IPS-20b (cell line): ENCODE results near the gene CNTN4.

ENCODE experiments used
- H3K27ac ChIP-seq: one replicate; pipeline ENCODE4 v1.5.1; 2013; ENCODE audit warnings: low read length
- H3K27me3 ChIP-seq: 2 replicates; pipeline ENCODE4 v1.6.1; 2013; ENCODE audit warnings: mild to moderate bottlenecking, low read length, inconsistent platforms; ENCODE audit not compliant: insufficient read depth
- H3K36me3 ChIP-seq: 2 replicates; pipeline ENCODE4 v1.6.1; 2013; ENCODE audit warnings: low read depth, mild to moderate bottlenecking, inconsistent platforms, low read length, moderate library complexity; ENCODE audit not compliant: insufficient read depth
- H3K4me1 ChIP-seq: 2 replicates; pipeline ENCODE4 v1.6.1; 2013; ENCODE audit warnings: mild to moderate bottlenecking, control low read depth, inconsistent platforms, low read length, moderate library complexity; ENCODE audit not compliant: insufficient read depth
- H3K4me3 ChIP-seq: 2 replicates; pipeline ENCODE4 v1.5.1; 2013; ENCODE audit warnings: mild to moderate bottlenecking, low read length, inconsistent platforms
- H3K9ac ChIP-seq: 2 replicates; pipeline ENCODE4 v1.6.1; 2013; ENCODE audit warnings: low read depth, mild to moderate bottlenecking, inconsistent platforms, low read length, moderate library complexity
- H3K9me3 ChIP-seq: 2 replicates; pipeline ENCODE4 v1.6.1; 2013; ENCODE audit warnings: mild to moderate bottlenecking, low read depth, low read length, inconsistent platforms; ENCODE audit not compliant: insufficient read depth

CNTN4 gene

DNA sequence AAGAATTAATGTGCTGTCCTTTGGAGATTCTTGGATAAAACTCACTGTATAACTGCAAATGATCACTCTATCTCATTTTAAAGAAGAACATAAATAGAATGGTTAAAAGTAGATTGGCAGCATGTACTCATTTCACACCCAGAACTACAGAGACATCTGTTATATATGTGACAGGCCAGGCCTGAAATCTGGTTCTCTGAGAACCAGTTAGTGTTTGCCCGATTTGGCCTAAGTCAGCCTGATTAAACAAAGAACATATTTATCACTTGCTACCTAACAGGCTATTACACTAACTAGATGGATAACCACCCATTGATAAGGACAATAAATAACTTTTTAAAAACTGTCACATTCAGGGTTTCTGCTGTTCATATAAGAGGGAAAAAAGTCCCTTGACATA, 460.1 kb downstream of the CNTN4 start:
- Histone ChIP-seq H3K36me3 (no peaks in the 10 kb centered on the region), H3K4me1 (no peaks in the 10 kb centered on the region), H3K9ac (no peak overlapping the region), H3K9me3 (no peaks in the 10 kb centered on the region), H3K4me3 (no peak overlapping the region), H3K27me3 (no peaks in the 10 kb centered on the region), H3K27ac (no peak overlapping the region)

DNA sequence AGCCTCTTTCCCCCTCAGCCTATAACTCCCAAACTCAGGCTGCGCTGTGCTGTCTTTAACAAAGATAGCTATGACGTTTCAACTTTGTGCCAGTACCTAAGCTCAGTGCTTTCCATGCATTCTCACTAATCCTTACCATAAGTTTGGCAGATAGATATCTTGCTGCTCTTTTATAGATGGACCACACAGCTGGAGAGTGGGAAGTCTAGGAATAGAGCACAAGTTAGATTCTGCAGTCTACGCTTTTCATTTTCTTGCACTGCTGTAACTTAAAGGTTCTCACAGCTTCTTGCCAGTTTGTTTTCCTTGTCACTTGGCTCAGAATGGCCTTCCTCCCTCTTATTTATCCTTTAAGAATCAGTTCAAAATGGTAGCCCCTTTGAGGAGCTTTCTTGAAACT, 468.8 kb downstream of the CNTN4 start:
- Histone ChIP-seq H3K9me3 (no peaks in the 10 kb centered on the region), H3K27ac (no peak overlapping the region), H3K9ac (no peak overlapping the region), H3K36me3 (no peaks in the 10 kb centered on the region), H3K4me3 (no peak overlapping the region), H3K4me1 (no peaks in the 10 kb centered on the region), H3K27me3 (no peaks in the 10 kb centered on the region)

GRCh38 chr3:2568156-2568555, 469.5 kb downstream of the CNTN4 start:
- H3K9me3 ChIP-seq: no peaks in the 10 kb centered on the region
- no peak overlapping the region for H3K4me3 ChIP-seq
- H3K4me1 ChIP-seq: no peaks in the 10 kb centered on the region
- no peaks in the 10 kb centered on the region for H3K27me3 ChIP-seq
- H3K36me3 ChIP-seq: no peaks in the 10 kb centered on the region
- no peak overlapping the region for H3K9ac ChIP-seq
- no peak overlapping the region for H3K27ac ChIP-seq

DNA sequence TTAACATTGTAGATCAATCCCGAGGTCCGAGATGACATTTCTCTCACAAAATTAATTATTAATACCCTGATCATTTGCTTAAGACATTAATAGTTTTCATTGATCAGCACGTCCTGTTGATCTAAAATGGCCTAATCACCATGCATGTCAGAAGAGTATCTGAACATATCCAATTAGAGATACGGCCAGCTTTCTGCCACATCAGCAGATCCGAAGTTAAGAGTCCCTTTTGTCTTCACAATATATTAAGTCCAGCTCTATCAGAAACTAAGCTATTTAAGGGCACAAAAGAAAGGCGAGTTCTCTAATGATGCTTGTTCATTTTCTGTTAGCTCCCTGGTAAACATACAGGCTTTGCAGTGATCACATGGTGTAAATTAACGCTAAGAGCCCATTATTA, 470.3 kb downstream of the CNTN4 start:
- Histone ChIP-seq H3K4me1 (no peaks in the 10 kb centered on the region), H3K4me3 (no peak overlapping the region), H3K9me3 (no peaks in the 10 kb centered on the region), H3K9ac (no peak overlapping the region), H3K27ac (no peak overlapping the region), H3K27me3 (no peaks in the 10 kb centered on the region), H3K36me3 (no peaks in the 10 kb centered on the region)

DNA sequence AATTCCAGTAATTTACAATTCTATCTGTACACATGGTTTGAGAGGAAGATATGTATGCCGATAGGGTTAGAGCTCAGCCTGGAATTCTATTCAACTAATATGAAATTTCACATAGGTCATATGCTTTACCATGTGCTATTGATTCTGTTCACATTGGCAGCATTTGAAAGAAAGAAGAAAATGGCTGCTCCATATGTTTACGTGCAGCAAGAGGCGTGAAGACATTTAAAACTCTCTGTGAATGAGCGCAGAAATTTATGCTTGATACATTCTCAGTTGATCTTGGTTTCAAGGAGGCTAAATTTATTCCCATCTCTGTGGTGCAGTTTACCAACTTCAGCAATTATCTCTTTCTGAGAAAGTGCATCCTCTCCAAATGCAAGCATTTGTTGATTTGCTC, 478.9 kb downstream of the CNTN4 start:
- Histone ChIP-seq H3K9me3 (no peaks in the 10 kb centered on the region), H3K36me3 (no peaks in the 10 kb centered on the region), H3K4me1 (no peaks in the 10 kb centered on the region), H3K27me3 (no peaks in the 10 kb centered on the region), H3K27ac (no peak overlapping the region), H3K9ac (no peak overlapping the region), H3K4me3 (no peak overlapping the region)

GRCh38 chr3:2578560-2578959, 479.9 kb downstream of the CNTN4 start:
- no peak overlapping the region for H3K9ac ChIP-seq
- no peaks in the 10 kb centered on the region for H3K36me3 ChIP-seq
- no peak overlapping the region for H3K27ac ChIP-seq
- H3K4me3 ChIP-seq: no peak overlapping the region
- no peaks in the 10 kb centered on the region for H3K4me1 ChIP-seq
- no peaks in the 10 kb centered on the region for H3K27me3 ChIP-seq
- no peaks in the 10 kb centered on the region for H3K9me3 ChIP-seq

GRCh38 chr3:2579206-2579605, 480.5 kb downstream of the CNTN4 start:
- no peak overlapping the region for H3K9ac ChIP-seq
- no peaks in the 10 kb centered on the region for H3K27me3 ChIP-seq
- no peak overlapping the region for H3K27ac ChIP-seq
- no peaks in the 10 kb centered on the region for H3K36me3 ChIP-seq
- H3K4me1 ChIP-seq: no peaks in the 10 kb centered on the region
- no peaks in the 10 kb centered on the region for H3K9me3 ChIP-seq
- no peak overlapping the region for H3K4me3 ChIP-seq

DNA sequence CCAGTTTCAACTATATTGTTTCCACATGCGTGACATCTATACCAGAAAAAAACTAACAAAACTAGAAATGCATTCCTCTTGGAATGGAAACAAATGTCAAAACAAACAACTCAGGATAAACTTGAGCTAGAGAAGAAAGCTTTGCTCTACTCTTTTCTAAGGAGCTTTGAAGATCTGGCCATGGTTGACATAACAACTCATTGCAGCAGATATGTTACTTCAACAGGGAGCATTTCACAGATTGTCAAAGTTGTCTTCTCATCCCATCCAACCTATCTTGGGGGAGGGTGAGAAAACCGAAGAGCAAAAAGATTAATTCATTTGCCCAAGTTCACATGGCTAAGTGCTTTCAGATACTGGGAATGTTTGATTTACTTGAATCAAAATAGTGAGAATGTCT, 484.4 kb downstream of the CNTN4 start:
- Histone ChIP-seq H3K27me3 (no peaks in the 10 kb centered on the region), H3K36me3 (no peaks in the 10 kb centered on the region), H3K9ac (no peak overlapping the region), H3K4me3 (no peak overlapping the region), H3K9me3 (no peaks in the 10 kb centered on the region), H3K27ac (no peak overlapping the region), H3K4me1 (no peaks in the 10 kb centered on the region)

DNA sequence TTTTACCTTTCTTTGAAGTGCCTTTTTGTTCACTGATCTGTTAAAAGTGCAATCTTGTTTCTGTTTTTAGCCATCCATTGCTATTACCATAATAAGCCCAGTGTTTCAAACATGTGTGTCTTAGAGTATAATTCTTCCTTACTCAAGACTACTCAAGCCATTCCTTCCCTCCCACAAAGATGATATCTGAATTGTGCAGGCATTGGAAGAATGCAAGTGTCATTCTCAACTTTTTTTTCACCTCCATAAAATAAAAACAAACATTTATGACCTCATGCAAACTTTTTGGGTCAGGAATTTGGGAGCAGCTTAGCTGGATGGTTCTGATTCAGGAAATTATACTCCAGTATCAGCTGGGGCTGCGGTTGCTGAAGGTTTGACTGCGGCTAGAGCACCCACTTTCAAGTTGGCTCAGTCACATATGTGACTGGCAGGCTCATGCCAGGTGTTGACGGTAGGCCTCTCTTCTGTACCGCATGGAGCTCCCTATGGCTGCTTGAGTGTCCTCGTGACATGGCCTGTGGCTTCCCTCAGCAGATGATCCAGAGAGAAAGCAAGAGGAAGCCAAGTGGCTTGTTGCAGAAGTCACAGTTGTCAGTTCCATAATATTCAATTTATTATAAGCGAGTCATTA, 490.8 kb downstream of the CNTN4 start:
- no peaks in the 10 kb centered on the region for H3K4me1 ChIP-seq

DNA sequence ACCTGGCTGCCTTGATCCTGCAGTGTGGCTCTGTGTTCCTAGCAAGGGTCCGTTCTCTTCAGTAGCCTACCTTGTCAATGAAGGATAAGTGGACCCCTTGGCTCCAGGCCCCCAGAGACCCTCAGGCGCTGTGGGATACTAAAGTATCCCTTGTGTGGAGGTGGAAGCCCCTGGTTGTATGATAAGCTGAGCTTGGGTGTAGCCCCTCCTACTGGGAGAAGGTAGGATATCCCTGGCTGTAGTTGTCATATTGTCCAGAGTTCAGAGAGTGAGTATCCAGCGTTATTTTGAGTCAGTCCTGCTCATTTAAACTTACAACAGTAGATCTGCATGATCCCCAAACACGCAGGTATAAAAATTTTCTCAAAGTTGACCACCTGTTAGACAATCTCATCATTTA, 496.8 kb downstream of the CNTN4 start:
- Histone ChIP-seq H3K4me1 (no peaks in the 10 kb centered on the region), H3K9ac (no peak overlapping the region), H3K27me3 (no peaks in the 10 kb centered on the region), H3K4me3 (no peak overlapping the region), H3K36me3 (no peaks in the 10 kb centered on the region), H3K27ac (no peak overlapping the region), H3K9me3 (no peaks in the 10 kb centered on the region)

More for the DNA sequence above, 490.8 kb downstream of the CNTN4 start:
- Histone ChIP-seq H3K27ac (no peak overlapping the region), H3K36me3 (no peaks in the 10 kb centered on the region), H3K9ac (no peak overlapping the region), H3K4me3 (no peak overlapping the region), H3K27me3 (no peaks in the 10 kb centered on the region), H3K9me3 (no peaks in the 10 kb centered on the region)

DNA sequence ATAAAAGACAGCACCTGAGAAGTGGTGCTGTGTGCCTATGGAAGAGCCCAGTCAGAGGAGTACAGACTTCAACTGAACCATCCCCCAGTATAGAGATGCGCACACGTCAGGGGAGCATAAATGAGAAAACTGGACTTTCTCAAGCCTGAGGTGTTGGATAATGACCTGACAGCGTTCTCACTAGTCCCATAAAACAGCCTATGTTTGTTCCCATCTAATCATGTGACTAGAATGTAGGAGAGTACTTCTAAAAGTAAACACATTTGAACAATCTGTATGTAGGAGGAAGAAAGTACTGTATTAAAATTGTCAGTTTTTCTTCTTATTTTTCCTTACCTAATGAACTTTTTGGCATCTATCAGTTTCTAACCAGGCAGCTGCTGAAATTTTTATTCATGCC, 498.9 kb downstream of the CNTN4 start:
- no peaks in the 10 kb centered on the region for H3K36me3 ChIP-seq
- H3K4me1 ChIP-seq: no peaks in the 10 kb centered on the region
- no peaks in the 10 kb centered on the region for H3K27me3 ChIP-seq
- H3K9ac ChIP-seq: no peak overlapping the region
- H3K4me3 ChIP-seq: no peak overlapping the region
- H3K9me3 ChIP-seq: no peaks in the 10 kb centered on the region
- no peak overlapping the region for H3K27ac ChIP-seq

- H3K27me3 ChIP-seq: no peaks in the 10 kb centered on the region
- no peaks in the 10 kb centered on the region for H3K4me1 ChIP-seq
- no peak overlapping the region for H3K9ac ChIP-seq
- no peaks in the 10 kb centered on the region for H3K9me3 ChIP-seq
- H3K27ac ChIP-seq: no peak overlapping the region
- no peak overlapping the region for H3K4me3 ChIP-seq
- H3K36me3 ChIP-seq: no peaks in the 10 kb centered on the region
Observed at GRCh38 chr3:2599471-2599870, 500.8 kb downstream of the CNTN4 start.
